ENCODE measurements around the gene SGPL1. TPM values are rescaled to one million over a fixed set of nuclear protein-coding genes. Genes with fewer than 3 reads are reported as not detected.

SGPL1 gene
- total RNA-seq, 1 donor from 2014 or later, result 40.0 TPM

GRCh38 chr10:70905071-70906021 lies 89.6 kb downstream of the SGPL1 start:
- DNase-seq (ENCODE audit: low spot score), result peak; percentile 86

GRCh38 chr10:70906031-70906783 lies 90.5 kb downstream of the SGPL1 start:
- DNase-seq (ENCODE audit: low spot score), result peak; percentile 69

DNA sequence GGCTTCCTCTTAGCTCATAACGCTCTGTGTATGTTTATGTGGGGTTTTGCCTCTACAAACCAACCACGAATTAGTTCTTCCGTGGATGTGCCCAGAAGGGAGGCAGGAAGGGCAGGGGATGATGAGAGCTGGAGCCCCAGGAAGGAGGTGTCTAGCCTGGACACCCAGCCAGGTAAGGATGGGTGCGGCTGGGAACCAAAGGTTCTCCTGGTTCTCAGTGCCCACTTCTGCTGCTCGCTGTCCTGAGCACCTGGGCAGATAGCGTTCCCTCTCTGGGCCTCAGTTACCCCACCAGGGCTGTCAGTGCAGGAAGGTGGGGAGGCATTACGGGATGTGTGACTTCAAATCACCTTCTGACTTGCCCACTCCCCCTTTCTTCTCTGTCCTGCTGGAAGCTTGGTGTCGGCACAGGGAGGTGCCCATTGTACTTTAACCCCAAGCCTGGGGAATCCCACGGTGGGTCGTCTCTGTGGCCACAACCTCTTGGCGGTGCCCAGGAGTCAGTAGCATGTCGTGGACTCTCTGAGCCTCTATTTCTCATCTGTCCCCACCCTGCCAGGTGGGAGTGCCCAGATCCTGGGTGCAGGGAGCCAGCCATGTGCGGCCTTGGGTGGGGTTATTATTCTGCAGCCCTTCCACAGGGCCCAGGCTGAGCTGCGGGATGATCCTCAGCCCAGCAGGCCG lies 91.3 kb downstream of the SGPL1 start:
- peak; percentile 65 for DNase-seq (ENCODE audit: low spot score)

GRCh38 chr10:70907637-70908405 lies 92.1 kb downstream of the SGPL1 start:
- DNase-seq (ENCODE audit: low spot score), result peak; percentile 43

- no peak for DNase-seq (ENCODE audit: low spot score)
Observed at GRCh38 chr10:70908406-70909296, 92.9 kb downstream of the SGPL1 start.

DNA sequence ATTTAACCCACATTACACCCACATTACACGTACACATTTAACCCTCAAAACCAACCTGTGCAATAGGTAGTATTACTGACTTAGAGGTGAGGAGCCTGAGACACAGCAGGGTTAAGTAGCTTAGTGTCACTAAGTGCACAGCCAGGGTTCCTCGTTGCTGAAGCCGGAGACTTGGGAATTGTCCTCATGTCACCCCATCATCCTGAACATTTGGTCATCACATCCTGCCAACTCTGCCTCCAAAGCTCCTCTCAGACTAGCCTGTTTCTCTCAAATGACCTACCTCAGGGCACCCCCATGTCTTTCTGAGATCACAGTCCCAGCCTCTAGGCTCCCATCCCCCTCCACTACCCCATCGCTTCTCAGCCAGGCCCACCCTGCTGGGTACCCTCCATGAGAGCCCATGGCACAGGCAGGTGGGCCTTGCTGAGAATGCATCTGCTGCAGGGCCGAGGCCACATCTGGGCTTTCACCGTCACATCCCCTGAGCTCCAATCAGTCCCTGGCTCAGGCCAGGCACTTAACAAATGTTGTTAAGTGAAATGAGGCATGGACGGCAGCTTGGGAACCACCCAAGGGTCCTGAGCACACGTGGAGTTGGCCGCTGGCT lies 93.7 kb downstream of the SGPL1 start:
- DNase-seq (ENCODE audit: low spot score), result no peak

GRCh38 chr10:70910486-70911341 lies 95.0 kb downstream of the SGPL1 start:
- DNase-seq (ENCODE audit: low spot score), result no peak

DNA sequence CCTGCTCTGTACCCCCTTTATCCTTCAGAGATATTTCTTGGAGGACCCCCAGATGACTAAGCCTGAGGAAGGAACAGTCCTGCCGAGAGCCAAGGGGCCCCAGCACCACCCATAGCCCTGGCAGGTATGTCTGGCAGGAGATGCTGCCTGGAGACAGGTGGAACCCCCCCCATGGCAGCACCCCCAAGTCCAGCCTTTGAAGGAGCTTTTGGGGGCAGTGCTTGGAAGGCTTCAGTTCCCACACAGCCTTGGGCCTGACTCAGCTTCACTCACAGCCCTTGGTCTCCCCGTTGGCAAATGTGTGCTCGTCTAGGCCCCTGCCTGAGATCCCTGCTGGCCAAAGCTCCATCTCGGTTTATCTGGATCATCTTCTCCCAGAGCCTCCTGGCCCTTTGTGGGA lies 95.6 kb downstream of the SGPL1 start:
- DNase-seq (ENCODE audit: low spot score), result no peak

GRCh38 chr10:70912556-70912955 lies 96.8 kb downstream of the SGPL1 start:
- no peak for DNase-seq (ENCODE audit: low spot score)

DNA sequence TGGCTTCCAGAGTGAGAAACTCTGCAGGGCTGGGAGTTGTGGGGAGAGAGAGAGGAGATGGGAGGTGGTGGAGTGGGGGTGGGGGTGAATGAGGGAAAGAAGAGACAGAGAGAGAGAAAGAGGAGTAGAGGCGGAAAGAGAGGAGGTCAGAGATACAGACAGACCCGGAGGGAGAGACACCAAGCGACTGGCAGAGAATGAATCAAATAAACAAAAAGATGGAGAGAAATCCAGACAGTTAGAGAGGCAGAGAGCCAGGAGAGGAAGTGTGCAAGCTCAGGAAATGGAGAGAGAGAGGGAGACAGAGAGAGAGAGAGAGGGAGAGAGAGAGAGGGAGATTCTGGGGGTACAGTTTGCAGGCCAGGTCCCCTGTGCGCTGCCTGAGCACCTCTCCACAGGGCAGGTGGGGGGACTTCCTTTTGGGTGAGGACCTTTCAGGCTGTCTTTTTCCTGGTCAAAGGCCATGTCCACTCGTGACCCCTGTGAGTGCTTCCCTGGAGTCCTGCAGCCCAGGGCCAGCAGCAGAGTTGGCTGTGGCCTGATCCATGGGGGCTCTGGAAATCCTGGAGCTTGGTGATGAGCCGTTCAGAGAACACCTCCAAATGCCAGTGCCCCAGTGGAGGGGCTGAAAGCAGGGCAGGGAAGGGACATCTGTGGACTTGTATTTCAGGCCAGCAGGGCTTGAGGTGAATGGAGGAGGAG lies 97.6 kb downstream of the SGPL1 start:
- DNase-seq (ENCODE audit: low spot score), result no peak

GRCh38 chr10:70913893-70914240 lies 98.1 kb downstream of the SGPL1 start:
- DNase-seq (ENCODE audit: low spot score), result no peak

GRCh38 chr10:70914316-70914864 lies 98.6 kb downstream of the SGPL1 start:
- DNase-seq (ENCODE audit: low spot score), result no peak

GRCh38 chr10:70915206-70915605 lies 99.5 kb downstream of the SGPL1 start:
- no peak for DNase-seq (ENCODE audit: low spot score)

- no peak for DNase-seq (ENCODE audit: low spot score)
Observed at GRCh38 chr10:70915806-70916205, 100.1 kb downstream of the SGPL1 start.

DNA sequence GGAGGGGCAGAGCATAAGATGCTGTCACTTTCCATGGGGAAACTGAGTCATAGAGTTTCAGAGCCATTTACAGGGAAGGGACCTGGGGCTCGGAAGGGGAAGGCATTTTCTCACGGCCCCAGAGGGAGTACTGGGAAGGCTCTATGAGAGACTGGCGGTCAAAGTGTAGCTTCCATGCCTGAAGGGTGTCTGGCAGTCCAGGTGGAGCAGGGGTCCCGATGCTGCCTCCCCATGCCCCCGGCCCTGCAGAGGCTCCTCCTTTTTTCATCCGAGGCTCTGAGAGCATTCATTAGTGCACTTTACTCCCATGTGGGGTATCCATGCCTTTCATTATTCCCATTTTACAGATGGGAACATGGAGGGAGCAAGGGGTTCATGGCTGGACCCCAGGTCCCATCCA lies 100.5 kb downstream of the SGPL1 start:
- DNase-seq (ENCODE audit: low spot score), result no peak

GRCh38 chr10:70917226-70917625 lies 101.5 kb downstream of the SGPL1 start:
- DNase-seq (ENCODE audit: low spot score), result no peak

DNA sequence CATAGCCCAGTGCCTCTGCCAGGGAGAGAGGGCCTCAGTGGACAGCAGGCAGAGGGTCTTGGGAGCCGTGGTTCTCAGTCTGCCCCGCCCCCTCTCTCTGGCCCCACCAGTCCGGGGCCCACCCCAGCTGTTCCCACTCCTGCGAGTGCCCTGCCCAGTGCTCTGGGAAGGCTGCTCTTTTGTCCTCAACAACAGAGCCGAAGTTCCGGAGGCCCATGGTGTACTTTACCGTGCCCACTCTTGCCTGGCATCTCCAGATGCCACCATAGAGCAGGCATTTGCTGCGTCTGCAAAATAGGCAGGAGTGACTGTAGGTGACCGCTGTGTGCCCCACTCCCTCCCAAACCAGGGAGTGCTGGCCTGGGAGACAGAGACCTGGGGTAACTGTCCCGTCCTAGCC lies 101.9 kb downstream of the SGPL1 start:
- DNase-seq (ENCODE audit: low spot score), result no peak
